ENCODE results near the gene MPP3. TPM values are rescaled to one million over a fixed set of nuclear protein-coding genes. Genes with fewer than 3 reads are reported as not detected.
"Not testable (repeated sequence)": the region's sequence is repeated elsewhere in the genome, so short reads cannot be mapped to it uniquely, and the experiment has no call there.

MPP3 gene
- polyA plus RNA-seq, 3 donors: 4.9 to 7.0 (median 5.6) TPM

DNA sequence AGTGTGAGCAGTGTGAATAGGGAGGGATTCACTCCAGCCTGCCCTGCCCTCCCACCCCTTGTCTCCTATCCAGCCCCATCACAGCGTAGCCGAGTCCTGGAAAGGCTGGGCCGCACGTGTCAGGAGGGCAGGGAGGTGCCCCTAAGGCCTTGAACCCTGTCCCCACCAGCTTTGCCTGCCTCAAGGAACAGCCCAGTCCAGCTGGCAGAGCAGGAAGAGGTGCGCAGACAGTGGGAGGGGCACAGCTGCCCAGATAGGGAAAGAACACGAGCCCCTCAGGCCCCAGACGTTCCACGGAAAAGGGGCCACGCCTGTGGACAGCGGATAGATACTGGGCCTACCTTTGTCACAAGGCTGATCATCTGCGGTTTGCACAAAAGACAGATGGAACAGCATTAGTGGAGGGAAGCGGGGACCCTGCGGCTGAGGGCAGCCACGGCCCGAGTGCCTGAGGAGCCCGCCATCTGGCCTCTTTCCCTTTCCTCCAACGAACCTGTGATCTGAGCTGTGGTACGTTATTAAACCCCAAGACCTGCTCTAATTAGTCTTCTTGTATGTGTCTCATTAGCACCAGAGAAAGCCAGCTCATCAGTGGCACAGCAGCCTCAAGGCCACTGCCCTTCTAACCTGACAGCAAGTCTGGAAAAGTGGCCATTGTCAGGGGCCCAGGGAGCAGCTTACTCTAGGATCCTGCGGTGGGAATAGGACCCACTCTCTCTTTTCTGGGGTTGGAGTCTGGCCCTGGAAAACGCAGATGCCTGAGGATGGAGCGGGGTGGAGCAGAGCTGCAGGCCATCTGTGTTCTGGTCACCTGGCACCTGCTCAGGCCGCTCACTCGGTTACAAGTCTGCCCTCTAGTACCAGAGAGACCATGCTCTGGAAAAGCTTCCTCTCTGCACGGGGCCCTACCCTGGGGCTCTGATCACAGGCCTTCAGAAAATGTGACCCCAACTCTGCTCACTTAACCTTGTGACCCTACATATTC, 16.3 kb downstream of the MPP3 start:
- 89 to 93% (median 91%) methylated on average over 24 of the region's 24 CpGs for WGBS, 3 donors
- H3K27ac ChIP-seq (ENCODE audit: low read depth, low read length): no peak overlapping the region

- WGBS, 3 donors: 8 to 60% (median 21%) methylated on average over 1 of the region's 1 CpG
- no peak overlapping the region for H3K27ac ChIP-seq (ENCODE audit: low read depth, low read length)
Measured at GRCh38 chr17:43814714-43815113, 18.2 kb downstream of the MPP3 start.

GRCh38 chr17:43814026-43814425, 18.9 kb downstream of the MPP3 start:
- H3K27ac ChIP-seq (ENCODE audit: low read depth, low read length): no peak overlapping the region
- WGBS, 3 donors: 78 to 88% (median 85%) methylated on average over 12 of the region's 12 CpGs

DNA sequence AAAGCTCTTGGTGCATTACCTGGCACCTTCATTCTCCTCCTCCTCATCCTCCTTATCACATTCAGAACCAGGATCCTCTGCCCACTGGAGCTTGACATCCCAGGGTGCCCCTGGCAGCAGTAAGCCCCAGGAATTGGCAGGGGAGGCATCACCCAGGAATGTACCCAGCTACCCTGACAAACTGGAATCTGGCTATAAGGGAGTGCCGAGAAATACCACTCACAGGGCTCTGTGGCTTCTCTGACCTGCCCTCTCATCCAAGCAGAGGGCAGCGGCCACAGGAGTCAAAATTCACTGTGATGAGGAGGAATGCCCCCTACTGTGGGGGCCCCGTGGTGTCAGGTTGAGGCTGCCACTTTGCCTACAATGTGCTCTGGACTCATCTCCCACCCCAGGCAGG, 19.6 kb downstream of the MPP3 start:
- WGBS, 3 donors: 75 to 91% (median 90%) methylated on average over 3 of the region's 3 CpGs
- H3K27ac ChIP-seq (ENCODE audit: low read depth, low read length): no peak overlapping the region

DNA sequence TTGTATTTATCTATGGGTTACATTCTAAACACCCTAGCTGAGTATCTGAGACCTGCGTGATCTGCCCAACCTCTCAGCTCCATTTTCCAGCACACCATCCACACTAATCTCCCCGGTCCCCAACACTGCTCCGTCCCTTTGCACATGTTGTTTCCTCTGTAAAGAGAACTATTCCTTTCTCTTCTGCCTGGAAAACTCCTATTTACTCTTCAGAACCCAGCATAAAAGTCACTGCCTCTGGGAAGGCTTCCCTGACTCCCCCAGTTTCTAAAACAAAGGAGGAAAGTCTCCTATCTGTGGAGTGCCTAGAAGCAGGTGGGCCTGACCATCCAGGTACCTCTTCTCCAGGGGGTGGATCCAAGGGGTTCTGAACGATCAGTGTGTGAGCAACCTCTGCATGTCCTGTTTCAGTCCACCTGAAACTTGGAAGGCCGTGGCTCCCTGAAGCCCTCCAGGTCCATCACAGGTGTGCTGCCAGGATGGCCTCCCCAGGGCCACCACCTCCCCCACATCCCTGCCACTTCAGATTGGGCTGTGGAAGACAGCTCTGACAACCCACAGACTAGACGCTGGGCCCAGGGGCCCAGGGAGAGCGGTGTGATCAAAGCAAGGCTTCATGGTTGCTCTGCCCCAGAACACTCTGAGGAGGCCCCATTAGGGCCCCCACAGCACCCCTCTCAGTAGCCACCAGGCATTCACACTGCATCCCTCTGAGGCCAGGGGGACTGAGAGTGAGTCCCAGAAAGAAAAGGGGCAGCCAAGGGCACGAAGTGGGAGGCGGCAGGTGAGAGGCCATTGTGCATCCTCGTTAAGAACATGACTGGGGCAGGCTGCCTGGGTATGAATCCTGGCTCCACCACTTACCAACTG, 20.3 kb downstream of the MPP3 start:
- 90 to 94% (median 91%) methylated on average over 10 of the region's 10 CpGs for WGBS, 3 donors
- H3K27ac ChIP-seq (ENCODE audit: low read depth, low read length): no peak overlapping the region

DNA sequence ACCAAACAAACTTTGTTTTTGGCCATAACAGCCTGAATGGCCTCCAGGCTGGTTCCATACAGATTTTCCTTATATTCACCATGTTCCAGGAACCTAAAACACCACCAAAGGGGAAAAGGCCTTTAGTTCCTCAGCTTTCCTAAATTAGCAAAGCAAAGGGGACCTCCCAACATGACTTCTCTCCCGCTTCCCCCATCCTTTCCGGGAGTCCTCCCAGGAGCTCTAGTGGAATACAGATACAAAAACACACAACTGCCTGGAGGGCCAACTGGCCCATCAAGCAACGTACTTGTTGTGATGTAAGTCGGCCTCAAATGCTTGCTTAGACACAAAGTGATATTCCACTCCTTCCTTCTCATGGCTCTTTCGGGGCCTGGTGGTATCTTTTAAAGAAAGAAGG, 22.1 kb downstream of the MPP3 start:
- WGBS, 3 donors: 91 to 94% (median 92%) methylated on average over 5 of the region's 5 CpGs
- H3K27ac ChIP-seq (ENCODE audit: low read depth, low read length): no peak overlapping the region

GRCh38 chr17:43810226-43810715, 22.7 kb downstream of the MPP3 start:
- 82 to 89% (median 86%) methylated on average over 4 of the region's 4 CpGs for WGBS, 3 donors
- no peak overlapping the region for H3K27ac ChIP-seq (ENCODE audit: low read depth, low read length)

DNA sequence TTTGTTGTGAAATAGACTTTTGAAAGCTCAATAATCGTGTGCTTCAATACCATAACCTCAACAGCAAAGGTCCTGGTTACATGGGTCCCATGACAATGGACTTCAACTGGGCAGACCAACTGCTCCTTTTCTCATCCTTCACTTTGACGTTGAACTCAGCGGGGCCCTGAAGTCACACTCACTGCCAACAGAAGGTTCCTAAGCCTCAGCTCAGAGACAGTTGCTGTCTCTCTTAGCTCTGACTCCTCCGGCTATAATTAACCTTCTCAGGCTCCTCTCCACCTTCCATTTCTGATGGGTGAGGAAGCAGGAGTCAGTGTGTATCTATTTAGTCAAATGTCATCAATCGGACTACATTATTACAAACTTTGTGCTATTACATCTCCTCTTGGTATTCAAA, 23.8 kb downstream of the MPP3 start:
- 89 to 92% (median 92%) methylated on average over 5 of the region's 5 CpGs for WGBS, 3 donors
- H3K27ac ChIP-seq (ENCODE audit: low read depth, low read length): no peak overlapping the region

GRCh38 chr17:43808076-43808475, 24.9 kb downstream of the MPP3 start:
- WGBS, 3 donors: 82 to 90% (median 83%) methylated on average over 4 of the region's 4 CpGs
- H3K27ac ChIP-seq (ENCODE audit: low read depth, low read length): no peak overlapping the region

- no peak overlapping the region for H3K27ac ChIP-seq (ENCODE audit: low read depth, low read length)
Measured at GRCh38 chr17:43805117-43805516, 27.8 kb downstream of the MPP3 start.

DNA sequence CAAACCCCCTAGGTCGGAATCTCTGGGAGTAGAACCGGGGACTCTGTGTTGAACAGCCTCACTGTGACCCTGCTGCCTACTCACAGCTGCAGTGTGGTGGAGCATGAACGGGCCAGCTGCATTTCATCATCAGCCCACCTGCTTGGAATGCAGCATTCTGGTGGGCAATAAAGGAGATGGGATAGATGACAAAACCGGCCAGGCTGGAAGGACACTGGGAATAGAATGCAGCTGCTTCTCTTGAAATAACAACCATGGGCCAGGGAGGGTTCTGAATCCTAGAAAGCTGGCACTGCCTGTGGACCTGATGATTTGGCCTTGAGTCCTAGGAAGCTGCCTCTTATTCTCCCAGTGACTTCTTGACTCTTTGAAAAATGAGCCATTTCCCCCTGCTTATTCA, 29.2 kb downstream of the MPP3 start:
- H3K27ac ChIP-seq (ENCODE audit: low read depth, low read length): no peak overlapping the region
- 70 to 75% (median 72%) methylated on average over 4 of the region's 4 CpGs for WGBS, 3 donors

GRCh38 chr17:43801844-43802243, 31.1 kb downstream of the MPP3 start:
- H3K27ac ChIP-seq (ENCODE audit: low read depth, low read length): no peak overlapping the region
- 74 to 85% (median 82%) methylated on average over 3 of the region's 3 CpGs for WGBS, 3 donors

GRCh38 chr17:43800736-43801135, 32.2 kb downstream of the MPP3 start:
- H3K27ac ChIP-seq (ENCODE audit: low read depth, low read length): no peak overlapping the region
- 90 to 95% (median 95%) methylated on average over 3 of the region's 3 CpGs for WGBS, 3 donors

DNA sequence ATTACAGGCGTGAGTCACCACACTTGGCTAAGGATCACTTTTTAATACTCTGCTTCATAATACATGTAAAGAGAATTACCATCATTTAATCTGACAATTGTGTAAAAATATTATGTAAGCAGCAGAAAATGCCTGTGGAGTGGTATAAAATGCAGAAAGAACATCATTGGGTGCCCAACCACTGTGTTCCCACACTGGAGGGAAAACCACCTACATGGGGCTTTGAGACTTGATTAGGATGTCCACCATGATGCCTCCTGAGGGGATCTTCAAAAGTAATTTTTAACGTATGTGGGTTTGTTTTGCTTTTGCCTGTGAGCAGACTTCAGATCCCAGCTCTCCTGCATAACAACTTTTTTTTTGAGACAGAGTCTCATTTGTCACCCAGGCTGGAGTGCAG, 33.9 kb downstream of the MPP3 start:
- WGBS, 3 donors: 84 to 90% (median 86%) methylated on average over 2 of the region's 2 CpGs

DNA sequence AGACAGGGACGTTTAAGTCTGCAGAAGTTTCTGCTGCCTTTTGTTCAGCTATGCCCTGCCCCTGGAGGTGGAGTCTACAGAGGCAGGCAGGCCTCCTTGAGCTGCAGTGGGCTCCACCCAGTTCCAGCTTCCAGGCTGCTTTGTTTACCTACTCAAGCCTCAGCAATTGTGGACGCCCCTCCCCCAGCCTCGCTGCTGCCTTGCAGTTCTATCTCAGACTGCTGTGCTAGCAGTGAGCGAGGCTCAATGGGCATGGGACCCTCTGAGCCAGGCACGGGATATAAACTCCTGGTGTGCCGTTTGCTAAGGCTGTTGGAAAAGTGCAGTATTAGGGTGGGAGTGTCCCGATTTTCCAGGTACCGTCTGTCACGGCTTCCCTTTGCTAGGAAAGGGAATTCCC, 34.9 kb downstream of the MPP3 start:
- WGBS, 3 donors: 79 to 92% (median 83%) methylated on average over 8 of the region's 9 CpGs
- not testable (repeated sequence) for H3K27ac ChIP-seq (ENCODE audit: low read depth, low read length)

More for the DNA sequence above, 33.9 kb downstream of the MPP3 start:
- H3K27ac ChIP-seq (ENCODE audit: low read depth, low read length): no peak overlapping the region

DNA sequence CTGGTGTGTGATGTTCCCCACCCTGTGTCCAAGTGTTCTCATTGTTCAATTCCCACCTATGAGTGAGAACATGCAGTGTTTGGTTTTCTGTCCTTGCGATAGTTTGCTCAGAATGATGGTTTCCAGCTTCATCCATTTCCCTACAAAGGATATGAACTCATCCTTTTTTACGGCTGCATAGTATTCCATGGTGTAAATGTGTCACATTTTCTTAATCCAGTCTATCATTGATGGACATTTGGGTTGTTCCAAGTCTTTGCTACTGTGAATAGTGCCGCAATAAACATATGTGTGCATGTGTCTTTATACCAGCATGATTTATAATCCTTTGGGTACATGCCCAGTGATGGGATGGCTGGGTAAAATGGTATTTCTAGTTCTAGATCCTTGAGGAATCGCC, 40.3 kb downstream of the MPP3 start:
- WGBS, 3 donors: 86 to 96% (median 93%) methylated on average over 4 of the region's 4 CpGs
- H3K27ac ChIP-seq (ENCODE audit: low read depth, low read length): not testable (repeated sequence)

DNA sequence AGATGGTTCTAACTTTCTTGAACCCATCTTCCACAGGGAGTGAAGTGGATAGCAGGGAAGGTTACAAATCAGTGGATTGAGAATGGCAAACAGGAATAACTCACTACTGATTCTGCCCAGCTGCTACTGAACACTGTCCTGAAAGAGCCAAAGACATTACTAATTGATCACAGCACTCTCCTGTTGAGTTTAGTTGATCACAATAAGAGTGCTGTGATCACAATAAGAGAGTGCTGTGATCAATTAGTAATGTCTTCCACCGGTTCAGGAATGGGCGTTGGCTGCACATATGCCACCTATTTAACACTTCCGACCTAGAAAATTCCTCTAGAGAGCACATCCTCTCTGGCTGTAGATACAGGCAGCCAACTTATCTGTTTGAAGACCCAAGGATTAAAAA, 41.4 kb downstream of the MPP3 start:
- no peak overlapping the region for H3K27ac ChIP-seq (ENCODE audit: low read depth, low read length)
- 18 to 27% (median 21%) methylated on average over 3 of the region's 3 CpGs for WGBS, 3 donors

DNA sequence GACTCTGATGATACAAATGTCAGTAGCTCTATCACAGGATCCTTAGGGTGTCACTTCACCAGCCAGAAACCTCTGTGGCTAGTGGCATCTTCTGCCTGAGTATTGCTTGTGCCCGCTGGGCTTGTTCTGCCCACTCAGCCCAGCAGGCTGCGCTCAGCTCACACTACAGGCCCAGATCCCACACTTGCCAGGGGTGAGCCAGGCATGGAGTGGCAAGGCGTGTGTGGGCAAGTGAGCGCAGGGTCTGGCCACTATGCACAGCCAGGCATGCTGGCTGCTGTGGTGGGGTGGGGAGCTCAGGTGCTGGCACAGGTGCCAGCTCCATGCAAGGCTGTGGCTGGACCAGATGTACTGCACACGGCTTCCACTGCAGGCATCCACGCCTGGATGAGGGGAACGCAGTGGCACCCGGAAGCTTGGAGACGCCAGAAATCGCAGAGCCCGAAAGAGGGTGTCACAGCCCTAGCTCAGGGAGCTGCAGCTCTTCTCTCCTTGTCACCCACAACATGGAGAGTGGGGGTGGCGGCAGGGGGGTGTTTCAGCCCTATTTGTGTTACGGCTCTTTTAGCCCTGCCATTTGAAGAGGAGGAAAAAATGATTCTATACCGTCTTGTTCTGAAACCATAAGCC, 42.5 kb downstream of the MPP3 start:
- no peak overlapping the region for H3K27ac ChIP-seq (ENCODE audit: low read depth, low read length)
- WGBS, 3 donors: 85 to 92% (median 88%) methylated on average over 14 of the region's 14 CpGs

DNA sequence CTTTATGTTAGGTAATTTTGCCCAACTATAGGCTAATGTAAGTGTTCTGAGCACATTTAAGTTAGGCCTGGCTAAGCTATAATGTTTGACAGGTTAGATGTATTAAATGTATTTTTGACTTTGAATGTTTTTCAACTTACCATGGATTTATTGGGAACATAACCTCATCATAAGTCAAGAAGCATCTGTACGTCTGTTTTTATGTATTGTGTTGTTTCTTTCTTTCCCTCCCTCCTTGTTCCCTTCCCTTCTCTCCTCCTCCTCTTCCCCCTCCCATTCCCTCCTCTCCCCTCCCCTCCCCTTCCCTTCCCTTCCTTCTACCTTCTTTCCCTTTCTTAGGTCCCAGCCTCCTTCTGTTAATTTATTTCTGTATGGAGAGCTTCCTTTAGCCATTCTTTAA, 43.5 kb downstream of the MPP3 start:
- H3K27ac ChIP-seq (ENCODE audit: low read depth, low read length): no peak overlapping the region
- 81 to 94% (median 90%) methylated on average over 1 of the region's 1 CpG for WGBS, 3 donors
